B cell (primary cell): ENCODE data around the gene CNTNAP2.

Experiments used
- CTCF ChIP-seq: fragments of 200-600 bp; IDR thresholded peaks from one replicate; pipeline ENCODE4 v1.8.0; 2022; ENCODE audit warnings: antibody characterized with exemption, mild to moderate bottlenecking
- EZH2 ChIP-seq: IDR thresholded peaks from 2 replicates; pipeline ENCODE4 v1.6.1; 2012; ENCODE audit warnings: borderline replicate concordance, low read depth, mild to moderate bottlenecking, moderate library complexity, low read length; ENCODE audit not compliant: insufficient read depth, poor library complexity, severe bottlenecking

DNA sequence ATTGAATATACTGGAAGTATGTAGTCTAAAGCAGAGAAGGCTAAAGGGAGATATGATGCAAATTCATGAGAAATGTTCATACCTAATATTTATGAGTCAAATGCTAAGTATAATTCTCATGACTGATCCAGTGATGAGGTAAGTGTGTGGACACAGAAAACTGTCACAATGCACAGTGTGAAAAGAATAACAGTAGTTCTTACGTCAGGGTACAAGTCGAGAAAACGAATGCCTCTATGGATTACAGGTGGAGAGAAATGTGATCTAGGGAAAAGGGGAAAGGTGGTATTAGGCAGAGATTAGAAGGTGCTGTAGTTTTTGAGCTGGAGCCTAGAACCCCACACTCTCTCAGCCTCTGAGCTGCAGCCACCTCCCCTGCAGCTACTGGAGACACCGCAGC is 542.0 kb downstream of the CNTNAP2 start:
- no peak for TF ChIP-seq CTCF
- no peak for TF ChIP-seq EZH2
